UCSD-AML1 (cell line): Measurements from ENCODE around the gene ANXA9.

ENCODE experiments used
- DNase-seq: peaks from one replicate; lab custom pipeline; 2025; ENCODE audit not compliant: unreplicated experiment; lab: John Stamatoyannopoulos, UW

Gene ANXA9

GRCh38 chr1:150981805-150982712, at the start of gene ANXA9:
ANXA9 (plus strand) TSS chr1:150982292; CDS start chr1:150983106, 814 bp downstream.
- DNase-seq, result peak; percentile 60

GRCh38 chr1:150944856-150945255, 37.2 kb upstream of the ANXA9 start:
- DNase-seq, result no peak

- DNase-seq, result no peak
Observed at GRCh38 chr1:150954708-150955107, 27.4 kb upstream of the ANXA9 start.

GRCh38 chr1:150955280-150955679, 26.8 kb upstream of the ANXA9 start:
- DNase-seq, result no peak

- no peak for DNase-seq
Observed at GRCh38 chr1:150957666-150958065, 24.4 kb upstream of the ANXA9 start.

- no peak for DNase-seq
Observed at GRCh38 chr1:150960646-150961045, 21.4 kb upstream of the ANXA9 start.

- no peak for DNase-seq
Observed at GRCh38 chr1:150961756-150962155, 20.3 kb upstream of the ANXA9 start.

GRCh38 chr1:150963321-150964163, 18.6 kb upstream of the ANXA9 start:
- no peak for DNase-seq

- no peak for DNase-seq
Observed at GRCh38 chr1:150964164-150964489, 18.0 kb upstream of the ANXA9 start.

- DNase-seq, result no peak
Observed at GRCh38 chr1:150965605-150966004, 16.5 kb upstream of the ANXA9 start.

- DNase-seq, result no peak
Observed at GRCh38 chr1:150966011-150966410, 16.1 kb upstream of the ANXA9 start.

- no peak for DNase-seq
Observed at GRCh38 chr1:150967936-150968335, 14.2 kb upstream of the ANXA9 start.

- no peak for DNase-seq
Observed at GRCh38 chr1:150968491-150968890, 13.6 kb upstream of the ANXA9 start.

GRCh38 chr1:150969626-150970025, 12.5 kb upstream of the ANXA9 start:
- no peak for DNase-seq

GRCh38 chr1:150970808-150971582, 11.1 kb upstream of the ANXA9 start:
- no peak for DNase-seq

GRCh38 chr1:150971583-150972416, 10.3 kb upstream of the ANXA9 start:
- DNase-seq, result no peak

GRCh38 chr1:150972417-150972940, 9.6 kb upstream of the ANXA9 start:
- DNase-seq, result no peak

- DNase-seq, result no peak
Observed at GRCh38 chr1:150973258-150973835, 8.7 kb upstream of the ANXA9 start.

GRCh38 chr1:150973836-150974579, 8.1 kb upstream of the ANXA9 start:
- DNase-seq, result peak; percentile 51
